ENCODE data around the gene EEF2KMT. TPM values are rescaled to one million over a fixed set of nuclear protein-coding genes. Genes with fewer than 3 reads are reported as not detected.
A peak's percentile ranks its signal among the peaks of the same experiment; 100 is the strongest.

EEF2KMT gene
- total RNA-seq, 2 experiments from 2014 or later: 2.2 to 2.5 TPM

DNA sequence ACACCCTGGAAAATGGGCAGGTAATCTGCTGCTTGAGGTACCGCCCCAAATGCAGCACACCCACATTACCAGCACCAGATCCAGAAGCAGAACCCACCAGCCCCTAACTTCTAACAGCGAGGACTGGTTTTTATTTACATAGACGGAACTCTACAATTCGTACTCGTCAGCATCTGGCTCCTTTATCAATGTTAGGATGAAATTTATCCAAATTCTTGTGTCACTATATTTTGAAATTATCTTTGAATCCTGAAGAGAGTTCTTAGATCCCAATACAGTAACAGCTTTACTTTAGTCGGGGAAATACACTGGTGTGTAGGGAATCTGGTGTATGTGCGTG lies 26.3 kb downstream of the EEF2KMT start:
- intact Hi-C loops (cut with DNase I, micrococcal nuclease): loop anchor here in 1 of 2 experiments (1.0 to 10.0 kb wide), 4 partner anchors 38 to 337 kb away; partner anchors contain the start of genes ANKS3, DNAAF8, GLYR1 and NAGPA

DNA sequence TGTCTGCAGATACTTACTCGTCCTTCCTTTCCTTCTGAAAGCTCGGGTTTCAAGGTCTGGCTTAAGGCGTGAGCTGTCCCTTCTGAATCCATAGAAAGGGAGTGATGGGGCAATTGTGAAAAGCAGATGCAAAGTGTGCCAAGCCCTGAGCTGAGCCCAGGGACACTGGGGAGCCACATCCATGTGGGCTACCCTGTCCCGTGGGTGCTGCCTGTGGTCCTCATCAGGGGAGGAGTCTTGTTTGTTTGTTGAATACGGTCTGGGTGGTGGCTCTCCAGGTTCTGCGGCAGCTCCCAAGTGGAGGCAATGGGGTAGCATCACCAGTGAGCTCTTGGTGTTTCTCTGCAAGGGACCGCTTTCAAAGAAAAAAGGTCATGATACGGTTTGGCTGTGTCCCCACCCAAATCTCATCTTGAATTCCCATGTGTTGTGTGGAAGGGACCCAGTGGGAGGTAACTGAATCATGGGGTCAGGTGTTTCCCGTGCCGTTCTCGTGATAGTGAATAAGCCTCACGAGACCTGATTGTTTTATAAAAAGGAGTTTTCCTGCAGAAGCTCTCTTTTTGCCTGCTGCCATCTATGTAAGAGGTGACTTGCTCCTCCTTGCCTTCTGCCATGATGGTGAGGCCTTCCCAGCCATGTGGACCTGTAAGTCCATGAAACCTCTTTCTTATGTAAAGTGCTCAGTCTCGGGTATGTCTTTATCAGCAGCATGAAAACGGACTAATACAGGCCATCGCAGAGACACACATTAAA lies 27.0 kb downstream of the EEF2KMT start:
- peaks cover 14% of the 10 kb centered on the region for H3K36me3 ChIP-seq (ENCODE audit: insufficient read depth, low read length)
- peak in 1 of 14 experiments; percentile 10 for DNase-seq
- no peak for ATAC-seq (ENCODE audit: poor library complexity)
- Mint-ChIP-seq H3K4me1 (ENCODE audit: low read depth) (peaks cover 35% of the 10 kb centered on the region), H3K4me3 (peak overlapping the region; percentile 97), H3K36me3 (ENCODE audit: low read depth) (peaks cover 23% of the 10 kb centered on the region), H3K27ac (peak overlapping the region; percentile 96), H3K9me3 (no peaks in the 10 kb centered on the region), H3K27me3 (no peaks in the 10 kb centered on the region)
- no peaks in the 10 kb centered on the region for H3K27me3 ChIP-seq (ENCODE audit: control insufficient read depth in 1 of 2, insufficient read depth in 2 of 2, low read length in 2 of 2)
- peaks cover 24% of the 10 kb centered on the region for H3K4me1 ChIP-seq (ENCODE audit: insufficient read depth, low read length)
- POLR2A ChIA-PET: interaction anchor here (1.2 to 2.2 kb wide), 2 partner anchors 28 to 37 kb away, joined by 4 to 25 read pairs; partner anchors contain the start of gene NAGPA
- H3K27ac ChIP-seq (ENCODE audit: low read depth in 1 of 2, low read length in 2 of 2): peak overlapping the region; percentile 83 to 91
- intact Hi-C loops (cut with DNase I, micrococcal nuclease): loop anchor here in 1 of 2 experiments (1.0 to 10.0 kb wide), 4 partner anchors 37 to 336 kb away; partner anchors contain the start of genes ANKS3, DNAAF8, GLYR1 and NAGPA
- H3K9me3 ChIP-seq (ENCODE audit: control insufficient read depth in 1 of 2, insufficient read depth in 1 of 2, low read length in 2 of 2): no peaks in the 10 kb centered on the region
- CTCF ChIA-PET: interaction anchor here (2.7 kb wide), 1 partner anchor 21 kb away, joined by 10 read pairs; no protein-coding TSS in a partner anchor
- H3K4me3 ChIP-seq (ENCODE audit: low read length): no peak overlapping the region
- TF ChIP-seq, protein P1, sequence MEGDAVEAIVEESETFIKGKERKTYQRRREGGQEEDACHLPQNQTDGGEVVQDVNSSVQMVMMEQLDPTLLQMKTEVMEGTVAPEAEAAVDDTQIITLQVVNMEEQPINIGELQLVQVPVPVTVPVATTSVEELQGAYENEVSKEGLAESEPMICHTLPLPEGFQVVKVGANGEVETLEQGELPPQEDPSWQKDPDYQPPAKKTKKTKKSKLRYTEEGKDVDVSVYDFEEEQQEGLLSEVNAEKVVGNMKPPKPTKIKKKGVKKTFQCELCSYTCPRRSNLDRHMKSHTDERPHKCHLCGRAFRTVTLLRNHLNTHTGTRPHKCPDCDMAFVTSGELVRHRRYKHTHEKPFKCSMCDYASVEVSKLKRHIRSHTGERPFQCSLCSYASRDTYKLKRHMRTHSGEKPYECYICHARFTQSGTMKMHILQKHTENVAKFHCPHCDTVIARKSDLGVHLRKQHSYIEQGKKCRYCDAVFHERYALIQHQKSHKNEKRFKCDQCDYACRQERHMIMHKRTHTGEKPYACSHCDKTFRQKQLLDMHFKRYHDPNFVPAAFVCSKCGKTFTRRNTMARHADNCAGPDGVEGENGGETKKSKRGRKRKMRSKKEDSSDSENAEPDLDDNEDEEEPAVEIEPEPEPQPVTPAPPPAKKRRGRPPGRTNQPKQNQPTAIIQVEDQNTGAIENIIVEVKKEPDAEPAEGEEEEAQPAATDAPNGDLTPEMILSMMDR (IDR thresholded peaks at IDR 0.05): no peak

More for the DNA sequence above, 26.3 kb downstream of the EEF2KMT start:
- peaks cover 35% of the 10 kb centered on the region for H3K4me1 Mint-ChIP-seq (ENCODE audit: low read depth)
- no peaks in the 10 kb centered on the region for H3K27me3 ChIP-seq (ENCODE audit: control insufficient read depth in 1 of 2, insufficient read depth in 2 of 2, low read length in 2 of 2)
- H3K36me3 ChIP-seq (ENCODE audit: insufficient read depth, low read length): peaks cover 21% of the 10 kb centered on the region
- TF ChIP-seq, protein P1 (IDR thresholded peaks at IDR 0.05): no peak
- POLR2A ChIA-PET: interaction anchor here (1.3 to 2.2 kb wide), 2 partner anchors 27 to 38 kb away, joined by 5 to 25 read pairs; partner anchors contain the start of gene NAGPA
- H3K9me3 Mint-ChIP-seq: no peaks in the 10 kb centered on the region
- no peak for ATAC-seq (ENCODE audit: poor library complexity)
- H3K9me3 ChIP-seq (ENCODE audit: control insufficient read depth in 1 of 2, insufficient read depth in 1 of 2, low read length in 2 of 2): no peaks in the 10 kb centered on the region
- peak overlapping the region; percentile 96 for H3K27ac Mint-ChIP-seq
- H3K27ac ChIP-seq (ENCODE audit: low read depth in 1 of 2, low read length in 2 of 2): peak overlapping the region; percentile 83 to 91
- no peaks in the 10 kb centered on the region for H3K27me3 Mint-ChIP-seq
- peak overlapping the region; percentile 97 for H3K4me3 Mint-ChIP-seq
- CTCF ChIA-PET: interaction anchor here (1.2 to 2.7 kb wide), 2 partner anchors 20 to 22 kb away, joined by 3 to 10 read pairs; no protein-coding TSS in a partner anchor
- H3K36me3 Mint-ChIP-seq (ENCODE audit: low read depth): peaks cover 30% of the 10 kb centered on the region
- peaks cover 24% of the 10 kb centered on the region for H3K4me1 ChIP-seq (ENCODE audit: insufficient read depth, low read length)
- H3K4me3 ChIP-seq (ENCODE audit: low read length): peak overlapping the region; percentile 78
- DNase-seq: peak in 1 of 14 experiments; percentile 12

DNA sequence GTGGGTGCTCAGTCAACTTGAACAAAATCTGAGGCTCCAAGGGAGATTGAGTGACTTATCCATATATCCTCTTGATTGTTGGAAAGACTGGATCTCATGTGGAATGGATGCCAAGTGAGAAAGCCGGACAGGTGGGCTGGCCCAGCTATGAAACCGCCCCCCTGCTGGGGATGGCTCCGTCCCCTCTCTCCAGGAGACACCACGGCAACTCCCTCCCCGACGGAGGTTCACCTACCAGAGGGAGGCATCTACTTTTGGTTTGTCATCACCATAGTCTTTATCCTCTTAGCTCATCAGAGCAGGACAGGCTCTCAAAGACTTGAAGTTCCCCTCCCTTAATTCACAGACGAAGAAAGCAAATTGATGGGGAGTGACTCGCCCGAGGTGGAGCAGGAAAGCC lies 27.7 kb downstream of the EEF2KMT start:
- DNase-seq (no peak), ATAC-seq (ENCODE audit: poor library complexity) (no peak)
- Histone ChIP-seq H3K4me3 (ENCODE audit: low read length) (no peak overlapping the region), H3K36me3 (ENCODE audit: insufficient read depth, low read length) (peaks cover 6% of the 10 kb centered on the region), H3K27me3 (ENCODE audit: control insufficient read depth in 1 of 2, insufficient read depth in 2 of 2, low read length in 2 of 2) (no peaks in the 10 kb centered on the region), H3K9me3 (ENCODE audit: control insufficient read depth in 1 of 2, insufficient read depth in 1 of 2, low read length in 2 of 2) (no peaks in the 10 kb centered on the region), H3K27ac (ENCODE audit: low read depth in 1 of 2, low read length in 2 of 2) (no peak overlapping the region), H3K4me1 (ENCODE audit: insufficient read depth, low read length) (peaks cover 24% of the 10 kb centered on the region)
- H3K4me3 Mint-ChIP-seq: no peak overlapping the region
- intact Hi-C loops (cut with DNase I, micrococcal nuclease): loop anchor here in 1 of 2 experiments (5.0 to 10.0 kb wide), 3 partner anchors 113 to 335 kb away; partner anchors contain the start of genes ANKS3, DNAAF8, GLYR1 and SEC14L5
- H3K36me3 Mint-ChIP-seq (ENCODE audit: low read depth): peaks cover 16% of the 10 kb centered on the region
- TF ChIP-seq, protein P1 (IDR thresholded peaks at IDR 0.05): no peak
- H3K4me1 Mint-ChIP-seq (ENCODE audit: low read depth): peaks cover 35% of the 10 kb centered on the region
- H3K9me3 Mint-ChIP-seq: no peaks in the 10 kb centered on the region
- peak overlapping the region; percentile 96 for H3K27ac Mint-ChIP-seq
- ChIA-PET POLR2A (interaction anchor here (1.2 kb wide), 1 partner anchor 28 kb away, joined by 4 read pairs; no protein-coding TSS in a partner anchor), CTCF (no interaction called here)
- no peaks in the 10 kb centered on the region for H3K27me3 Mint-ChIP-seq
